ENCODE measurements around the gene ASGR1. TPM values are rescaled to one million over a fixed set of nuclear protein-coding genes. Genes with fewer than 3 reads are reported as not detected.

ASGR1 gene, protein sequence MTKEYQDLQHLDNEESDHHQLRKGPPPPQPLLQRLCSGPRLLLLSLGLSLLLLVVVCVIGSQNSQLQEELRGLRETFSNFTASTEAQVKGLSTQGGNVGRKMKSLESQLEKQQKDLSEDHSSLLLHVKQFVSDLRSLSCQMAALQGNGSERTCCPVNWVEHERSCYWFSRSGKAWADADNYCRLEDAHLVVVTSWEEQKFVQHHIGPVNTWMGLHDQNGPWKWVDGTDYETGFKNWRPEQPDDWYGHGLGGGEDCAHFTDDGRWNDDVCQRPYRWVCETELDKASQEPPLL
- 1 to 10 TPM; 2.8 to 4.4 TPM for total RNA-seq

DNA sequence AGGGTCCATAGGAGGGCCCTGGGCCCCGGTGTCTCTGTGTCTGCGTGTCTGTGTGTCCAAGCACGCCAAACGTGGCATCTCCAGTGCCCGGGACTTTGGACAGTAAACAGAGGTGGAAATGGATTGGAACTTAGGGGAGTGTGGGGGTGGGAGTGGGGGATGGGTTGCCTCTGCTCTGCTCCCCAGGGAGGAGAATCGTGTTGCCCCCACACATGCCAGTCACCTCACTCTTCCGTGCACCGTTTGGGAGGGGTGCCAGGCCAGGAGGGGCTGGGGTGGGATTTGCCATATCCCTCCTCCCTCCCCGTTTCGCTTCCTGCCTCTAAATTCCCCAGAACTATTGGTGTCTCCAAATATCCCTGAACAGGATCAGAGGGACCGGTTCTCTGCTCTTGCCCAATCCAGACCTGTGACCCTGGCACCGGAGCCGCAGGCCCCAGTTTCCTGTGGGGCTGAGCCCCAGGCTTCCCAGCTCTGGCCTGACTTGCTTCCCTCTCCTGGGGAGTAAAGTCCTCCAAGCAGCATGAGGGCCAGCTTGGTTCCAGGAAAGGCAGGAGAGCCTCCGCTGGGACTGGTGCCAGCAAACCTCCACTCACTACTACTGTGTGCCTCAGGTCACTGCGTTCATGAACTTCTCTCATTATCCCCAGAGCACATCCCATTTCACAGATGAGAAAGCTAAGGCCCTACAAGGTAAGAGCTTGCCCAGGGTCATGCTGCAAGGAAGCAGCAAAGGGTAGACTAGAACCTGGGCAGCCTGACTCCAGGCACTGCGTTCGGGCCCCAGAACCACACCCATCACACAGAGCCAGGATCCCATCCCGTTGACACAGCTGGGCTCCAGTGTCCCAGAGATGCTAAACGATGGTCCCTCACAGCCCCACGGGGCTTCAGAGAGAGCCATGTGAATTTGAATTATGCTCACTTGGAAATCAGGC is at the start of gene ASGR1:
Gene ASGR1 (minus strand): TSS at position 54 of the 938 bp plus-strand sequence. CDS start 807 bp downstream, outside the sequence.
- Mint-ChIP-seq H3K27ac (no peak within 1 kb of the TSS), H3K9me3 (no peaks in the 10 kb centered on the region), H3K4me3 (peak within 1 kb of the TSS; percentile 71), H3K27me3 (peaks cover 12% of the 10 kb centered on the region), H3K4me1 (peaks cover 8% of the 10 kb centered on the region), H3K36me3 (no peaks in the 10 kb centered on the region)
- DNase-seq = no peak

DNA sequence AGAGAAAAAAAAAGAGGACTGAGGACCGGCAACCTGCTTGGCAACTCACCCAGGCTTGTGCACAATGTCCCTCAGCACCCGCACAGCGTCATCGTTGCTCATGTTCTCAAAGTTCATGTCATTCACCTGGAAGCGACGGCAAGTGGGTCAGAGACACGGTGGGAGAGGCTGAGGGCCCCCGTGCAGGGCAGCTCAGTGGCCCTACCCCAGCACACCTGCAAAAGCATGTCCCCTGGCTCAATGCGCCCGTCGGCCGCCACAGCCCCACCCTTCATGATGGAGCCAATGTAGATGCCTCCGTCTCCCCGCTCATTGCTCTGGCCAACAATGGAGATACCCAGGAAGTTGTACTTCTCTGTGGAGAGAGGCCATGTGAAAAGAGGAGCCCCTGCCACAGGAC is 49.8 kb upstream of the ASGR1 start:
- Mint-ChIP-seq H3K4me1 (peaks cover 26% of the 10 kb centered on the region), H3K27ac (peak overlapping the region; percentile 28), H3K36me3 (peaks cover 22% of the 10 kb centered on the region), H3K9me3 (no peaks in the 10 kb centered on the region), H3K4me3 (no peak overlapping the region), H3K27me3 (no peaks in the 10 kb centered on the region)
- no peak for DNase-seq

DNA sequence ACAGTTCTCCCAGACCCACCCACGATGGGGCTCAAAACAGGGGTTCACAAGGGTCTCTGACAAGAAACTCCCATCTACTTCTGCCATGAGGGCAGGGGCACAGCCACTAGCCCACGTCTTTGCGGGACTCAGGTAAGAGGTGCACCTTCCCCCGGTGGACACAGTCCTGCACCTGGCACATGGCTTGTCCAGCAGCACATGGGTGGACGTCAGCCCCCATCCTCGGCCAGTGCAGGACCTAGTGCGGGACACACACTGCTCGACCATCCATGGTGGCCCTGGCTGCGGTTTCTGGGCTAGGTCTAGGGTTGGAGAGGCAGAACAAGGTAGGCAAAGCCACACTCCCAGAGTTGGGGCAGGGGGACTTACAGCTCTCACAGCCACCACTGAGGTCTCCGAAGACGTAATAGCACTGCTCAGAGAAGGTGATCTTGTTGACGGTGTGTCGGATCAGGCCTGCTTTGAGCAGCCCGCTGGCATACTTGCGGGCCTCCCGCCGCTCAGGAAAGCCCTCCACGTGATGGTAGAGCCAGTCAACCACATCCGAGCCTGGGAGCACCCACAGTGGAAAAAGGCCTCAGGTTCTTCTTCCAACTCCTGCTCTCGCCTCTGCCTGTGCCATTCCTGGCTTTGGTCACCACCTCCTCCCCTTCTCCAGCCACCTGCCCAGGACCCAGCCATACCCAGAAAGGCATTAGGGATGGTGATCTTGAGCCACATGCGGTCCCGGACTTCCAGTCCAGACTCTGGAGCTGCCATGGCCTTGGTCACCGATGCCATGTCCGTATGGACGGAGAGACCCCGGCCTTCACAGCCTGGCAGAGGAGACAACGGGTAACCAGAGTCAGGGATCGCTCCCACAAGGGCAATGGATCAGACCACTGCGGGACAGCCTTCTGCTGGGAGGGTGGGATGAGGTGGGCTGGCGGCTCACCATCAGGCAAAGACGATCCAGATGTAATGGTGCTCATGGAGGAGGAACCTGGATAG is 47.8 kb upstream of the ASGR1 start:
- Mint-ChIP-seq H3K9me3 (no peaks in the 10 kb centered on the region), H3K4me1 (peaks cover 18% of the 10 kb centered on the region), H3K27ac (peak overlapping the region; percentile 29), H3K4me3 (no peak overlapping the region), H3K36me3 (peaks cover 14% of the 10 kb centered on the region), H3K27me3 (no peaks in the 10 kb centered on the region)
- DNase-seq = no peak

DNA sequence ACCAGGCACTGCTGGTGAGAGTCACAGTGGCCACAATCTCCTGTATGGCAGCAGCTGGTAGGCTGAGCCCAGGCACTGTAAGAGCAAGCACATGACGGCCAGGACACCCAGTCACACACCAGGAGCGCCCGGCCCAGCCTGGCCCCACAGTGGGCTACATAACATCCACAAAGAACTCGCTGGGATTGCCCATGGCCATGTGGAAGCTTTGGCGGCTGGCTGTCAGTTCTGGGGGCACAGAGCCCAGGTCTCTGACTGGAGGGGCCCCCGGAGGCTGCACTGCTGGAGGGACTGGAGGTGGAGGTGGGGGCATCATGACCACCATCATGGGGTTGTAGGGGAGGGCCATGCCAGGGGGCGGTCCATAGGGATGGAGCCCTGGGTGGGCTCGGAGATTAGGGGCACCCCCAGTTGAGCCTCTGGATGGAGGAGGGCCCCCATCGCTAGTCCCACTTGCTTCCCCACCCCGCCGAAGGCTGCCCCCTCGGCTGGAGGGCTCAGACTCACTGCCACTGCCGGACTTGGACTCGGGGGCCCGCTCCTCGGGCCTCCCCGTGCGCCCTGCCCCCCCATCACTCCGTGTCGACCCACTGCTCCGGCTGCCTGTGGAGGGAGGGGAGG is 46.7 kb upstream of the ASGR1 start:
- Mint-ChIP-seq H3K36me3 (peaks cover 21% of the 10 kb centered on the region), H3K9me3 (no peaks in the 10 kb centered on the region), H3K4me3 (no peak overlapping the region), H3K27me3 (no peaks in the 10 kb centered on the region), H3K27ac (no peak overlapping the region), H3K4me1 (peaks cover 23% of the 10 kb centered on the region)
- DNase-seq = no peak

DNA sequence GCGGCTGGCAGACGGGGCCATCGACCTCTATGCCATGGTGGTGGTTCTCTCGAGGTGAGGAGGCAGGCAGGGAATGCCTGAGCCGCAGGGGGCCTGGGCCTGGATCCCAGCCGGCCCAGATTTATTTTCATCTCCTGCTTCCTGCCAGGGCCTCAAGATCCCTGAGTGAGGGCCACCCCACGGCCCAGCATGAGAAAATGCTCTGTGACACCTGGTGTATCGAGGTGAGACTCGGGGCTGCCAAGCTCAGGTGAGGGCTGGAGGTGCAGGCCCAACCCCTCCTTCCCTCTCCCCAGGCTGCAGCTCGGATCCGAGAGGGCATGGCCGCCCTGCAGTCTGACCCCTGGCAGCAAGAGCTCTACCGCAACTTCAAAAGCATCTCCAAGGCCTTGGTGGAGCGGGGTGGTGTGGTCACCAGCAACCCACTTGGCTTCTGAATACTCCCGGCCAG is 45.5 kb upstream of the ASGR1 start:
- H3K4me1 Mint-ChIP-seq = peaks cover 28% of the 10 kb centered on the region
- H3K9me3 Mint-ChIP-seq = no peaks in the 10 kb centered on the region
- no peak overlapping the region for H3K27ac Mint-ChIP-seq
- DNase-seq = no peak
- no peak overlapping the region for H3K4me3 Mint-ChIP-seq
- H3K36me3 Mint-ChIP-seq = peaks cover 27% of the 10 kb centered on the region
- H3K27me3 Mint-ChIP-seq = no peaks in the 10 kb centered on the region

DNA sequence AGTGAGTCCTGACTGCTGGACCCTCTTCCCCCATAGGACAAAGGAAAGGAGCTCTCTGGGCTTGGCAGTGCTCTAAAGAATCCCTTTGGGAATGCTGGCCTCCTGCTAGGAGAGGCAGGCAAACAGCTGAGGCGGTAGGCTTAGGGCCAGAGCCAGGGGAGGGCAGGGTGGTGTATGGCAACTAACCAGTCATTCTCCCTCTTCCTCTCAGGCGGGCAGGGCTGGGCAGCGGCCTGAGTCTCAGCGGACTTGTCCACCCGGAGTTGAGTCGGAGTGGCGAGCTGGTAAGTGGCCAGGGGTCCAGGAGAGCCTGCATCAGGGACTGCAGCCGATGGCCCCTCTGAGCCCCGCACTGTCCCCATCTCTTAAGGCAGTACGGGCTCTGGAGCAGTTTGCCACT is 44.9 kb upstream of the ASGR1 start:
- Mint-ChIP-seq H3K9me3 (no peaks in the 10 kb centered on the region), H3K4me3 (no peak overlapping the region), H3K27me3 (no peaks in the 10 kb centered on the region), H3K27ac (no peak overlapping the region), H3K36me3 (peaks cover 22% of the 10 kb centered on the region), H3K4me1 (peaks cover 31% of the 10 kb centered on the region)
- no peak for DNase-seq

DNA sequence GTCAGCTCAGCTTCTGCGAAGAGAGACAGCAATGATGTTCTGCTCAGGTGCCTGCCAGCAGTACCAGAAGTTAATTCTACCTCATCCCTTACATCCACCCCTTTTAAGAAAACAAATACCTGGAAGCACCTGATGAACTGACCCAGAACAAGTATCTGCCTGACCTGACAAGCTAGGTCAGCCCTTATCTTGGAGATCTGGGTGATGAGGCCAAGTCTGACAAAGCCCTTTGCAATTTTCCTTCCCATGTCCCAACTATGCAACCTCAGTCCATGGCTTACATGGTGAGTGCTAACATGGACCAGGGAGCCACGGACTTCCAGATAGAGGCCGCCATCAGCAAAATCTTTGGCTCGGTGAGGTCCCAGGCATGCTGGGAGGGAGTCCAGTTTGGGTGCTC is 44.2 kb upstream of the ASGR1 start:
- Mint-ChIP-seq H3K4me3 (no peak overlapping the region), H3K4me1 (peaks cover 36% of the 10 kb centered on the region), H3K27ac (no peak overlapping the region), H3K9me3 (no peaks in the 10 kb centered on the region), H3K36me3 (peaks cover 18% of the 10 kb centered on the region), H3K27me3 (no peaks in the 10 kb centered on the region)
- DNase-seq = no peak

DNA sequence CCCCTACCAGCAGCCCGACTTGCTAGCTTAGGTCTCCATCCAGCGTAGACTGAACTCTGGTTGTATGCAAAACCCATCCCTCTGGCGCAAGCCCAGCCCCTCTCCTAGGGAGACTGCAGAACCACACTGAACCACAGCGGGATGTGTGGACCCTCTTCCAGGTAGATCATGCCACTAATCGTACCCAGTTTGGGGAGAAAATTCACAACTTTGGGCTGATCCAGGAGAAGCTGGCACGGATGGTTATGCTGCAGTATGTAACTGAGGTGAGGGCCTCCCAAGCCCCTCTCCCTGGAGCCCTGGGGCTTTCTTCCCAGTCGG is 43.8 kb upstream of the ASGR1 start:
- no peak overlapping the region for H3K4me3 Mint-ChIP-seq
- peaks cover 14% of the 10 kb centered on the region for H3K36me3 Mint-ChIP-seq
- peaks cover 36% of the 10 kb centered on the region for H3K4me1 Mint-ChIP-seq
- DNase-seq = no peak
- no peaks in the 10 kb centered on the region for H3K27me3 Mint-ChIP-seq
- H3K27ac Mint-ChIP-seq = peak overlapping the region; percentile 48
- no peaks in the 10 kb centered on the region for H3K9me3 Mint-ChIP-seq

DNA sequence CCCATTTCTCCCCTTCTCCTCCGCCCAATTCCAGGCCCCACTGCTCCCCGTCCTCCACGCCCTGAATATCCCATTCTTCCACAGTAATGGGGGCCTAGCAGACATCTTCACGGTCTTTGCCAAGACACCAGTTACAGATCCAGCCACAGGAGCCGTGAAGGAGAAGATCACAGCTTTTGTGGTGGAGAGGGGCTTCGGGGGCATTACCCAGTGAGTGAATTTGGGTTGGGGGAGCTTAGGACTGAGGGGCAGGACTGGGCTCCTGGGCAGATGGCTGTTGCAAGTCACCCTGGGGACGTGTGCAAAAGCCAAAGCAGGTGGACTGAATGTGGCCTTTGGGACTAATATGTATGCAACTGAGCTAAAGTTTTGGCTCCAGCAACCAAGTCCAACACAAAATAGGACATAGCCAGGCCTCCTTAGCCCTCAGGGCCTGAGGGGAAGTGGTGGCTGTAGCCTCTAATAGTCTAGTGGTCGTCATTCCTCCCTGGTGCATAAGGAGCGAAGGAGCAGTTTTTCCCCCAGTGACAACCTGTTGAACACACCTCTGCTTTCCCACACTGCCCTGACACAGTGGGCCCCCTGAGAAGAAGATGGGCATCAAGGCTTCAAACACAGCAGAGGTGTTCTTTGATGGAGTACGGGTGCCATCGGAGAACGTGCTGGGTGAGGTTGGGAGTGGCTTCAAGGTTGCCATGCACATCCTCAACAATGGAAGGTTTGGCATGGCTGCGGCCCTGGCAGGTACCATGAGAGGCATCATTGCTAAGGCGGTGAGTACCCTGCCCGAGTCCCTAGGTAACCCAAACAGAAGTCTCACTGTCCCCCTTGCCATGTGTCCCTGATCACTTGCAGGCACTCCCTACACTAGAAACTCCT is 43.2 kb upstream of the ASGR1 start:
- no peak overlapping the region for H3K4me3 Mint-ChIP-seq
- H3K36me3 Mint-ChIP-seq = peaks cover 13% of the 10 kb centered on the region
- DNase-seq = no peak
- no peaks in the 10 kb centered on the region for H3K9me3 Mint-ChIP-seq
- H3K27ac Mint-ChIP-seq = peak overlapping the region; percentile 48
- H3K4me1 Mint-ChIP-seq = peaks cover 38% of the 10 kb centered on the region
- no peaks in the 10 kb centered on the region for H3K27me3 Mint-ChIP-seq

DNA sequence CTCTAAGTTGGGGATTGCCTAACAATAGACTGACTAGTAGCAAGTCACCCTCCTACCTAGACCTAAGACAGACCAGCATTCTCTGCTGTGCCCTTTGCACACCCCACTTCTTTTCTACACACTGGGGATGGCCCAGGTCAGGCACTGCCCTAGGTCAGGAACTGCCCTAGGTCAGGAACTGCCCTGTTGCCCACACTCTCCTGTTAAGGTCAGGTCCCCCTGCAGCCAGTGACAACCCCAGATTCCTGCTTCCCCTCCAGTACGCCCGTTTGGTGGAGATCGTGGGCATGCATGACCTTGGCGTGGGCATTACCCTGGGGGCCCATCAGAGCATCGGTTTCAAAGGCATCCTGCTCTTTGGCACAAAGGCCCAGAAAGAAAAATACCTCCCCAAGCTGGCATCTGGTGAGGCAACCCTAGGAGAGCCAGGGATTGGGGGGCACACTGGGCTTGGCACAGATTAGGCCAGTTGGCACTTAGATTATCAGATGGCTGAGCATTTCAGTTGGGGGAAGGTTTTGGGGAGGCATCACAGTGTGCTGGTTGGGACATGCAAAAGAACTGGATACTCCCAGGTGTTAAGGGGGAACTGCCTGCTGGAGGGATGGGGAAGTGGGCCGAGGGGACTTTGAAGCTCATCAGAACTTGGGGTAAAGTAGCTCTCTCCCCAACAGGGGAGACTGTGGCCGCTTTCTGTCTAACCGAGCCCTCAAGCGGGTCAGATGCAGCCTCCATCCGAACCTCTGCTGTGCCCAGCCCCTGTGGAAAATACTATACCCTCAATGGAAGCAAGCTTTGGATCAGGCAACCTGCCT is 42.3 kb upstream of the ASGR1 start:
- H3K27me3 Mint-ChIP-seq = no peaks in the 10 kb centered on the region
- H3K9me3 Mint-ChIP-seq = no peaks in the 10 kb centered on the region
- H3K27ac Mint-ChIP-seq = peak overlapping the region; percentile 54
- H3K4me3 Mint-ChIP-seq = peak overlapping the region; percentile 99
- no peak for DNase-seq
- peaks cover 13% of the 10 kb centered on the region for H3K36me3 Mint-ChIP-seq
- H3K4me1 Mint-ChIP-seq = peaks cover 42% of the 10 kb centered on the region

DNA sequence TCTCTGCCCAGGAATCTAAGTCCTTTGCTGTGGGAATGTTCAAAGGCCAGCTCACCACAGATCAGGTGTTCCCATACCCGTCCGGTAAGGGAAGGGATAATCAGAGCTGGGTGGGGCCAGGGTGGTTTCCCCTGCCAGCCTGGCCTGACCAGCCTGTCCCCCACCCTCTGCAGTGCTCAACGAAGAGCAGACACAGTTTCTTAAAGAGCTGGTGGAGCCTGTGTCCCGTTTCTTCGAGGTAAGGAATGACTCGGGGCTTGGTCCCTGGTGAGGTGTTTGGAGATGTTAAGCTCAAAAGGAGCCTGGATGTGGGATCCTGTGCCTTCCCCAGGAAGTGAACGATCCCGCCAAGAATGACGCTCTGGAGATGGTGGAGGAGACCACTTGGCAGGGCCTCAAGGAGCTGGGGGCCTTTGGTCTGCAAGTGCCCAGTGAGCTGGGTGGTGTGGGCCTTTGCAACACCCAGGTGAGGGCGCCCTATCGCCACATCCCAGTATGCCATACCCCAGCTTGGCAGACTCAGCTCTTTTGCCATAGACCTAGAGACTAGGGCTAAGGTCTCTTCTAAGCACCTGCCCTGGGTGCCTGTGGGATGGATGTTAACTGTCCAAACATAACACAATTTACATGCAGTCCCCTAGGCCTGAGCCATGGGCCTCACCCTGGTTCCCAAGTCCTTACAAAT is 41.6 kb upstream of the ASGR1 start:
- peaks cover 50% of the 10 kb centered on the region for H3K4me1 Mint-ChIP-seq
- H3K27ac Mint-ChIP-seq = peak overlapping the region; percentile 96
- H3K9me3 Mint-ChIP-seq = no peaks in the 10 kb centered on the region
- peak; percentile 62 for DNase-seq
- H3K36me3 Mint-ChIP-seq = peaks cover 13% of the 10 kb centered on the region
- peak overlapping the region; percentile 99 for H3K4me3 Mint-ChIP-seq
- H3K27me3 Mint-ChIP-seq = peaks cover 3% of the 10 kb centered on the region

DNA sequence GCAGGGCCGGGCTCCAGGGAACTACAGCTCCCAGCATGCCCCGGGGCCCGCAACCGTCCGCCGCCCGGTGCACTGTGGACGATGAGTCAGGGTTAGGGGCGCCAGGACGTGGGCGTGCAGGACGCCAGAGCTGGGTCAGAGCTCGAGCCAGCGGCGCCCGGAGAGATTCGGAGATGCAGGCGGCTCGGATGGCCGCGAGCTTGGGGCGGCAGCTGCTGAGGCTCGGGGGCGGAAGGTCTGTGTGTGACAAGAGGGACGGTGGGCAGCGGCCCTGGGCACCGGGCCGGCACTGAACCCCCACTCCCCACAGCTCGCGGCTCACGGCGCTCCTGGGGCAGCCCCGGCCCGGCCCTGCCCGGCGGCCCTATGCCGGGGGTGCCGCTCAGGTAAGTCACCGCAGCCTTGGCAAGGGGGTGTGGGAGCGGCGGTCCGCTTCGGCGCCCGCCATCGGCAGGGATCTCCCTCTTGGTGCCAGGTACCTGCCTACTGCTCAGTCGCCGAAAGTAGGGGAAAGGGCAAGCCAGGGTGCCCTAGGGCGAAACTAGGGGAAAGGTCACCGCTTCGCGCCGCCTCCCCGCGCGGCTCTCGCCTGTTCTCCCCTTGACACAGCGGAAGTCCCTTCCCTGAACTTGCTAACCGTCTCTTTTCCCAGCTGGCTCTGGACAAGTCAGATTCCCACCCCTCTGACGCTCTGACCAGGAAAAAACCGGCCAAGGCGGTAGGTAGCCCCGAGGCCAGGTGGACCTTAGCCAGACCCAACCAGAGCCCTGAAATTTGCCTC is 40.8 kb upstream of the ASGR1 start, which contains the start of the genes ACADVL and DLG4:
Gene ACADVL (plus strand): TSS at position 127 of the 781 bp plus-strand sequence. CDS start 47 bp downstream, at position 174.
Gene DLG4 (minus strand): TSS at position 25 of the 781 bp plus-strand sequence.
- peaks cover 56% of the 10 kb centered on the region for H3K4me1 Mint-ChIP-seq
- H3K9me3 Mint-ChIP-seq = no peaks in the 10 kb centered on the region

More for the DNA sequence above, 40.8 kb upstream of the ASGR1 start, which contains the start of the genes ACADVL and DLG4:
- Mint-ChIP-seq H3K36me3 (peaks cover 13% of the 10 kb centered on the region), H3K4me3 (peak within 1 kb of the TSS; percentile 99), H3K27ac (peak within 1 kb of the TSS; percentile 96), H3K27me3 (peaks cover 3% of the 10 kb centered on the region)
- DNase-seq = peak; percentile 90

All from activated naive CD8-positive, alpha-beta T cell treated with anti-CD3 and anti-CD28 coated beads for 36 hours (primary cell).